Measurements from ENCODE around the gene LRIG3. TPM values are rescaled to one million over a fixed set of nuclear protein-coding genes. Genes with fewer than 3 reads are reported as not detected.

LRIG3 gene
- total and polyA plus RNA-seq, 2 of the 4 experiments (the other 2 are of a cell fraction): 26.4 to 71.2 TPM

DNA sequence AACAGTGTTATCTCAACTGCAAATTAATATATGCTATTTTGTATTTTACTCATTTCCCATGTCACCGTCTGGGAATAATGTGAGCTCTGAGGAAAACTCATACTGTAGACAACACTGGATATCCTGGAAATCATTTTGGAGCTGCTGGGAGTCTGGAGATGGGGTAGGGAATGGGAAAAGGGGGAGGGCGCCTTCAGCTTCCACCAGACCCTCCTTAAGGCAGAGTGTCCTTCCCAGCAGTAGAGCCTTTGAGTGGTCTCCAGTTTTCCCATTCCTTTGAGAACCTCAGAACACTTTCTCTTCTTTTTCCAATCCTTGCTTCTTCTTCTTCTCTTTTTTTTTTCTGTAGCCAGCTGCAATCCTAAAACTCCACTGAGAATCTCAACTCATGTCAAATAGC, 5.4 kb upstream of the LRIG3 start:
- Histone ChIP-seq H3K9ac (ENCODE audit: low read depth, low read length) (no peak overlapping the region), H3K4me1 (ENCODE audit: control insufficient read depth, insufficient read depth, low read length) (no peaks in the 10 kb centered on the region; the same call in none of the 2 replicates), H3K14ac (replicated peaks; ENCODE audit: low read depth, low read length) (no peak overlapping the region), H2BK20ac (ENCODE audit: low read depth, low read length) (no peak overlapping the region), H3K4ac (ENCODE audit: low read depth, low read length) (no peak overlapping the region), H2BK15ac (ENCODE audit: low read depth, low read length) (no peak overlapping the region), H2AK9ac (replicated peaks; ENCODE audit: low read depth, low read length, poor library complexity) (no peak overlapping the region), H4K5ac (ENCODE audit: low read depth, low read length) (no peak overlapping the region), H3K36me3 (ENCODE audit: control insufficient read depth, insufficient read depth, low read length) (no peaks in the 10 kb centered on the region), H2BK120ac (ENCODE audit: low read depth, low read length) (no peak overlapping the region), H3K56ac (ENCODE audit: extremely low read depth, insufficient read depth, low read length) (no peak overlapping the region), H4K91ac (ENCODE audit: insufficient read depth, low read depth, low read length) (no peak overlapping the region), H3K27me3 (ENCODE audit: control insufficient read depth, insufficient read depth, low read length) (no peaks in the 10 kb centered on the region), H3K9me3 (ENCODE audit: control insufficient read depth, insufficient read depth, low read length) (no peaks in the 10 kb centered on the region), H2AFZ (replicated peaks; ENCODE audit: low read length, poor library complexity) (no peak overlapping the region), H4K20me1 (ENCODE audit: insufficient read depth, low read length) (no peaks in the 10 kb centered on the region), H3K4me3 (ENCODE audit: insufficient read depth, low read depth, low read length) (no peak overlapping the region), H3K4me2 (ENCODE audit: low read depth, low read length) (no peak overlapping the region), H3K27ac (ENCODE audit: insufficient read depth, low read length) (no peak overlapping the region), H3K9me1 (ENCODE audit: insufficient read depth, low read length) (no peaks in the 10 kb centered on the region), H3K18ac (ENCODE audit: low read depth, low read length) (no peak overlapping the region), H3K23ac (ENCODE audit: low read depth, low read length) (no peak overlapping the region), H3K79me1 (ENCODE audit: low read depth in 1 of 2, low read length in 2 of 2) (no peaks in the 10 kb centered on the region), H2AK5ac (ENCODE audit: low read depth, low read length) (no peak overlapping the region), H4K8ac (ENCODE audit: low read depth in 2 of 2, low read length in 2 of 2) (no peak overlapping the region), H2BK5ac (ENCODE audit: low read depth, low read length, poor library complexity, severe bottlenecking) (no peak overlapping the region)
- in situ Hi-C loops (cut with MboI; ENCODE audit: low sequenced_read_pairs): no loop called here
- ChIA-PET POLR2A (ENCODE audit: unreplicated experiment) (no interaction called here), CTCF (interaction anchor here (0.7 to 1.2 kb wide), 2 partner anchors 9 to 43 kb away, joined by 3 to 6 read pairs; no protein-coding TSS in a partner anchor)
- TF ChIP-seq RFX5 (IDR thresholded peaks at IDR 0.05; ENCODE audit: low read depth, low read length) (no peak), POLR2A (IDR thresholded peaks at IDR 0.05; ENCODE audit: low read depth, low read length) (no peak), SMC3 (IDR thresholded peaks at IDR 0.05; ENCODE audit: low read depth, low read length) (no peak), MXI1 (IDR thresholded peaks at IDR 0.05; ENCODE audit: borderline replicate concordance, low read depth, low read length) (no peak), MAZ (IDR thresholded peaks at IDR 0.05; ENCODE audit: borderline replicate concordance, low read depth, low read length) (no peak), RAD21 (IDR thresholded peaks at IDR 0.05; ENCODE audit: low read length) (no peak), CEBPB (IDR thresholded peaks at IDR 0.05; ENCODE audit: low read depth, low read length) (no peak), BHLHE40 (IDR thresholded peaks at IDR 0.05; ENCODE audit: low read depth, low read length) (no peak)
- TF ChIP-seq, protein P1, sequence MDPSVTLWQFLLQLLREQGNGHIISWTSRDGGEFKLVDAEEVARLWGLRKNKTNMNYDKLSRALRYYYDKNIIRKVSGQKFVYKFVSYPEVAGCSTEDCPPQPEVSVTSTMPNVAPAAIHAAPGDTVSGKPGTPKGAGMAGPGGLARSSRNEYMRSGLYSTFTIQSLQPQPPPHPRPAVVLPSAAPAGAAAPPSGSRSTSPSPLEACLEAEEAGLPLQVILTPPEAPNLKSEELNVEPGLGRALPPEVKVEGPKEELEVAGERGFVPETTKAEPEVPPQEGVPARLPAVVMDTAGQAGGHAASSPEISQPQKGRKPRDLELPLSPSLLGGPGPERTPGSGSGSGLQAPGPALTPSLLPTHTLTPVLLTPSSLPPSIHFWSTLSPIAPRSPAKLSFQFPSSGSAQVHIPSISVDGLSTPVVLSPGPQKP (IDR thresholded peaks at IDR 0.05; ENCODE audit: borderline replicate concordance, low read depth, low read length): no peak
- TF ChIP-seq, protein P2, sequence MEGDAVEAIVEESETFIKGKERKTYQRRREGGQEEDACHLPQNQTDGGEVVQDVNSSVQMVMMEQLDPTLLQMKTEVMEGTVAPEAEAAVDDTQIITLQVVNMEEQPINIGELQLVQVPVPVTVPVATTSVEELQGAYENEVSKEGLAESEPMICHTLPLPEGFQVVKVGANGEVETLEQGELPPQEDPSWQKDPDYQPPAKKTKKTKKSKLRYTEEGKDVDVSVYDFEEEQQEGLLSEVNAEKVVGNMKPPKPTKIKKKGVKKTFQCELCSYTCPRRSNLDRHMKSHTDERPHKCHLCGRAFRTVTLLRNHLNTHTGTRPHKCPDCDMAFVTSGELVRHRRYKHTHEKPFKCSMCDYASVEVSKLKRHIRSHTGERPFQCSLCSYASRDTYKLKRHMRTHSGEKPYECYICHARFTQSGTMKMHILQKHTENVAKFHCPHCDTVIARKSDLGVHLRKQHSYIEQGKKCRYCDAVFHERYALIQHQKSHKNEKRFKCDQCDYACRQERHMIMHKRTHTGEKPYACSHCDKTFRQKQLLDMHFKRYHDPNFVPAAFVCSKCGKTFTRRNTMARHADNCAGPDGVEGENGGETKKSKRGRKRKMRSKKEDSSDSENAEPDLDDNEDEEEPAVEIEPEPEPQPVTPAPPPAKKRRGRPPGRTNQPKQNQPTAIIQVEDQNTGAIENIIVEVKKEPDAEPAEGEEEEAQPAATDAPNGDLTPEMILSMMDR (conservative IDR thresholded peaks at IDR 0.05; ENCODE audit: low read depth, low read length): no peak
- TF ChIP-seq, protein P3, sequence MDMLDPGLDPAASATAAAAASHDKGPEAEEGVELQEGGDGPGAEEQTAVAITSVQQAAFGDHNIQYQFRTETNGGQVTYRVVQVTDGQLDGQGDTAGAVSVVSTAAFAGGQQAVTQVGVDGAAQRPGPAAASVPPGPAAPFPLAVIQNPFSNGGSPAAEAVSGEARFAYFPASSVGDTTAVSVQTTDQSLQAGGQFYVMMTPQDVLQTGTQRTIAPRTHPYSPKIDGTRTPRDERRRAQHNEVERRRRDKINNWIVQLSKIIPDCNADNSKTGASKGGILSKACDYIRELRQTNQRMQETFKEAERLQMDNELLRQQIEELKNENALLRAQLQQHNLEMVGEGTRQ (IDR thresholded peaks at IDR 0.05; ENCODE audit: low read depth, low read length): no peak
- intact Hi-C loops (cut with micrococcal nuclease): no loop called here
- ATAC-seq (ENCODE audit: low read depth) (no peak), DNase-seq (no peak)
- no TSS peak for BruUV-seq (replicated peaks)
- WGBS, 2 experiments (ENCODE audit: extremely low coverage in 2 of 2, insufficient read length in 1 of 2): no CpG with 5 or more reads among the region's 2 CpGs
- dilution Hi-C loops (cut with HindIII; ENCODE audit: low sequenced_read_pairs, unreplicated experiment): no loop called here
